CD4-positive, alpha-beta T cell treated with Interleukin-15 for 1 hour (primary cell): ENCODE results near the gene MAPK9.

Source experiments
- DNase-seq: peaks from one replicate; pipeline ENCODE4 v3.0.0-alpha.2; 2020

MAPK9 gene

GRCh38 chr5:180291943-180292831 is at the start of gene MAPK9:
TSS of gene MAPK9 (minus strand) at chr5:180292083. CDS start at chr5:180280561, 11,522 bp downstream.
- DNase-seq: peak; percentile 86

- no peak for DNase-seq
Observed at GRCh38 chr5:180341595-180341994, 49.7 kb upstream of the MAPK9 start.

GRCh38 chr5:180340856-180341255 is 49.0 kb upstream of the MAPK9 start:
- no peak for DNase-seq

GRCh38 chr5:180339583-180340183 is 47.8 kb upstream of the MAPK9 start:
- DNase-seq: no peak

- DNase-seq: no peak
Observed at GRCh38 chr5:180338001-180338707, 46.3 kb upstream of the MAPK9 start.

- DNase-seq: no peak
Observed at GRCh38 chr5:180336234-180337020, 44.5 kb upstream of the MAPK9 start.

- no peak for DNase-seq
Observed at GRCh38 chr5:180335614-180336233, 43.8 kb upstream of the MAPK9 start.

- DNase-seq: no peak
Observed at GRCh38 chr5:180334751-180335613, 43.1 kb upstream of the MAPK9 start.

- no peak for DNase-seq
Observed at GRCh38 chr5:180334176-180334575, 42.3 kb upstream of the MAPK9 start.

- DNase-seq: no peak
Observed at GRCh38 chr5:180333661-180334060, 41.8 kb upstream of the MAPK9 start.

GRCh38 chr5:180332861-180333260 is 41.0 kb upstream of the MAPK9 start:
- no peak for DNase-seq

- no peak for DNase-seq
Observed at GRCh38 chr5:180332051-180332517, 40.2 kb upstream of the MAPK9 start.

GRCh38 chr5:180331647-180331950 is 39.7 kb upstream of the MAPK9 start:
- DNase-seq: no peak

GRCh38 chr5:180330810-180331646 is 39.1 kb upstream of the MAPK9 start:
- no peak for DNase-seq

- DNase-seq: no peak
Observed at GRCh38 chr5:180330270-180330648, 38.4 kb upstream of the MAPK9 start.

- DNase-seq: no peak
Observed at GRCh38 chr5:180329606-180330269, 37.9 kb upstream of the MAPK9 start.

GRCh38 chr5:180329138-180329435 is 37.2 kb upstream of the MAPK9 start:
- no peak for DNase-seq

- peak; percentile 79 for DNase-seq
Observed at GRCh38 chr5:180328296-180329137, 36.6 kb upstream of the MAPK9 start.

GRCh38 chr5:180326989-180327565 is 35.2 kb upstream of the MAPK9 start:
- DNase-seq: no peak
